ENCODE results near the gene SUPT20HL1.
"Not testable (repeated sequence)": the region's sequence is repeated elsewhere in the genome, so short reads cannot be mapped to it uniquely, and the experiment has no call there.

SUPT20HL1 gene

DNA sequence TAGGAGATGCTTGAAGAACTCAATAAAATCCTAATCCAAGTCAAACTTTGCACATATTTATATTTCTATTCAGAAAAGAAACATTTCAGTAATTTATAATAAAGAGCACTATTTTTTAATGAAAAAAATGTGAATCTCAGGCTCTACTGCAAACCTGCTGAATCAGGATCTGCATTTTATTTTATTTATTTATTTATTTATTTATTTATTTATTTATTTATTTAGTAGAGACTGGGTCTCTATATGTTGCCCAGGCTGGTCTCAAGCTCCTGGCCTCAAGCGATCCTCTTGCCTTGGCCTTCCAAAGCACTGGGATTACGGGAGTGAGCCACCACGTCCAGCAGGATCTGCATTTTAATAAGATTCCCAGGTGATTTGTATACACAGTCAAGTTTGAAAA lies 16.0 kb downstream of the SUPT20HL1 start:
- no peaks in the 10 kb centered on the region for H3K4me1 ChIP-seq (ENCODE audit: control insufficient read depth, insufficient read depth, low read length)
- WGBS, 2 experiments: 86 to 92% methylated on average over 2 to 3 of the region's 3 CpGs
- no peaks in the 10 kb centered on the region for H3K36me3 ChIP-seq (ENCODE audit: control insufficient read depth, insufficient read depth, low read length)

DNA sequence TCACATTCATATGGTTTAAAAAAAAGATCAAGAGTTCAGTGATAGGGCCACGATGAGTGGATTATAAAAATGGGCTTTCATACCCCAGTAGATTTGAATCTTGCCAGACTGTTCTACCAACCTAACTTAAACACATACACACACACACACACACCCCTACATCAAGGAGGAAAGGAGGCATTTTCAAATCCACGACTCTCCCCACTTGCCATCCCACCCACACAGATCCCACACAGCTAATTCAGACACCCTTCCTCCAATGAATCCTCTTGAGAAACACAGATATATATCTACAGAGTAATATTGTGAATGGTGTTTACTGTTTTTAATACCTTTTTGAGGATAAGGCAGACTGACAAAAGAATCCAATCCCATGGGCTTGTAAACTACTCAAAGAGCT lies 16.8 kb downstream of the SUPT20HL1 start:
- H3K27me3 ChIP-seq (ENCODE audit: control insufficient read depth, insufficient read depth, low read length, poor library complexity, severe bottlenecking): no peaks in the 10 kb centered on the region
- WGBS, 2 experiments: 100% methylated on average over 1 of the region's 2 CpGs; no CpG with 5 or more reads in 1 of the 2 experiments
- H3K4me3 ChIP-seq (ENCODE audit: insufficient read depth, low read depth, low read length): no peak overlapping the region
- H3K4me1 ChIP-seq (ENCODE audit: control insufficient read depth, insufficient read depth, low read length): no peaks in the 10 kb centered on the region
- H3K36me3 ChIP-seq (ENCODE audit: control insufficient read depth, insufficient read depth, low read length): no peaks in the 10 kb centered on the region
- no peak overlapping the region for H3K27ac ChIP-seq (ENCODE audit: insufficient read depth, low read depth, low read length, poor library complexity, severe bottlenecking)
- H3K9me3 ChIP-seq (ENCODE audit: control insufficient read depth, low read length): no peaks in the 10 kb centered on the region

More for the DNA sequence above, 16.0 kb downstream of the SUPT20HL1 start:
- Histone ChIP-seq H3K27ac (ENCODE audit: insufficient read depth, low read depth, low read length, poor library complexity, severe bottlenecking) (no peak overlapping the region), H3K4me3 (ENCODE audit: insufficient read depth, low read depth, low read length) (no peak overlapping the region), H3K9me3 (ENCODE audit: control insufficient read depth, low read length) (no peaks in the 10 kb centered on the region), H3K27me3 (ENCODE audit: control insufficient read depth, insufficient read depth, low read length, poor library complexity, severe bottlenecking) (no peaks in the 10 kb centered on the region)

DNA sequence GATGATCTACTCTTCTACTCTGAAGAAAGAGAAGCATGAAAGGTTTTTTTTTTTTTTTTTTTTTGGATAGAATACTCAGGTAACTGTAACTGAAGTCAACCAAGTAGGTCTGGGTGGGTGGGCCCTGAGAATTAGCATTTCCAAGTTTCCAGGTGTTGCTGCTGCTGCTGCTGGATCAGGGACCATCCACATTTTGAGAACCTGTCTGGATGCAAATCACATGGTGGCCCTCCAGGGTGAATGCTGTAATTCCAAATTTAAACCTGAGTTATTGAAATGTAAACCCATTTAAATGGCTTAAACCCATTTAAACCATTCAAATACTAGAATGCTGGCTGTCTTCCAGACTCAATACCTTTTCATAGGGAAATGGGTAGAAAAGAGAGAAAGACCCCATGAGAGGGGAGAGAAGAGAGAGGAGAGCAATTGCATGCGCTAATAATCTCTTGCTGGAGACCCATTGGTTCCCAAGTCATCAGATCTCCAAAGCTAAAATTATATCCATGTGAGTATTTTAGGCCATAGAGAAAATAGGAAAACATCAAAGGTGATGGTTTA lies 17.6 kb downstream of the SUPT20HL1 start:
- no peak overlapping the region for H3K4me3 ChIP-seq (ENCODE audit: insufficient read depth, low read depth, low read length)
- no peaks in the 10 kb centered on the region for H3K36me3 ChIP-seq (ENCODE audit: control insufficient read depth, insufficient read depth, low read length)
- H3K9me3 ChIP-seq (ENCODE audit: control insufficient read depth, low read length): no peaks in the 10 kb centered on the region
- H3K27ac ChIP-seq (ENCODE audit: insufficient read depth, low read depth, low read length, poor library complexity, severe bottlenecking): no peak overlapping the region
- WGBS, 2 experiments: 17 to 67% methylated on average over 1 of the region's 1 CpG
- H3K4me1 ChIP-seq (ENCODE audit: control insufficient read depth, insufficient read depth, low read length): no peaks in the 10 kb centered on the region
- no peaks in the 10 kb centered on the region for H3K27me3 ChIP-seq (ENCODE audit: control insufficient read depth, insufficient read depth, low read length, poor library complexity, severe bottlenecking)

DNA sequence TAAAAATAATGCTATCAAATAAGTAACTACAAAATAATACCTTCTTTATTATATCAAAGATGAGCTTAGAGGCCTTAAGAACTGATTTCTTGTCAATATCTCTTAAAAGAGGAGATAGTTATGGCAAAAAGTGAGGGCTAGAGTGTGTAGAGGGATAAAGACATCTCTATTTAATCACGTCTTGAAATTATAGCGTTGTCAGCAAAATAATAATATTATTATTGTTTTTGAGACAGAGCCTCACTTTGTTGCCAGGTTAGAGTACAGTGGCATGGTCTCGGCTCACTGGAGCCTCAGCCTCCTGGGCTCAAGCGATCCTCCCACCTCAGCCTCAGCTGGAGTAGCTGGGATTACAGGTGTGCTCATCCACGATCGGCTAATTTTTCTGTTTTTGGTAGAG lies 18.3 kb downstream of the SUPT20HL1 start:
- 89 to 97% methylated on average over 6 of the region's 6 CpGs for WGBS, 2 experiments
- Histone ChIP-seq H3K36me3 (ENCODE audit: control insufficient read depth, insufficient read depth, low read length) (no peaks in the 10 kb centered on the region), H3K27ac (ENCODE audit: insufficient read depth, low read depth, low read length, poor library complexity, severe bottlenecking) (no peak overlapping the region), H3K27me3 (ENCODE audit: control insufficient read depth, insufficient read depth, low read length, poor library complexity, severe bottlenecking) (no peaks in the 10 kb centered on the region), H3K9me3 (ENCODE audit: control insufficient read depth, low read length) (no peaks in the 10 kb centered on the region), H3K4me3 (ENCODE audit: insufficient read depth, low read depth, low read length) (no peak overlapping the region), H3K4me1 (ENCODE audit: control insufficient read depth, insufficient read depth, low read length) (no peaks in the 10 kb centered on the region)

DNA sequence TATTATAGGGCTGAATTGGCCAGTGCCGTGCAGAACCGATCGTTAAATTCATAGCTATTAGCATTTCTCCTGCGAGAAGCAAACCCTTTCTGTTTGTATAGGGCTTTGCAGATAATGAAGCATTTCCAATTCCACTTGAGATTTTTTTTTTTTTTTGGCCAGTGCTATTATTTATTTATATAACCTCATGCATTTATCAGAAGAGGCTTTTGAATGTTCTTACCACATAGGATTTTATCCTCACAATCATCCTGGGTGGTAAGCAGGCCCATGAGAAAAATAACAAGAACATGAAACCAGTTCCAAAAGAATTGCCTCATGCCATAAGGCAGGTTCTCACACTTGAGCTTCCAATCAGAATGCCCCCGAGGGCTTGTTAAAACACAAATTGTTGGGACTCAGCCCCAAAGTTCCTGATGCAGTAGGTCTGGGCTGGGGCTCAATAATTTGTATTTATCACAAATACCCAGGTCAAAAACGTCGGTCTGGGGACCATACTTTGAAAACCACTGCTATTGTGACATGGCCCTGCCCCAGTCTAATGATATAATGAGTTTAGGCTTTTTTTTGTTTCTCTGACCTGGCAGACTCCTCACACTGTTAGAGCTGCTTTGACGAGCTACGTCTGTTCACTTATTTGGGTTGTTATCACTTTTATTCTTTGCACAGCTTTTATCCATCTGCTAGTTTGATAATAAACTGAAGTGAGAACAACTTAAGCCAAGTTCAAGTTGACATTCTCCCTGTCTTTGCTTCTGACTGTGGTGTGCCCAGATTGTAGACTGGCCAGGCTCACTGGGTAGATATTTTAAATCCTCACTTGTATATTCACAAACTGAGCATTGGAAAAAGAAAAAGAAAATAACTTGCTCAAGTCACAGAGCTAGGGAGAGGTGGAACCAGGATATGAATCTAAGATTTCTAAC lies 20.1 kb downstream of the SUPT20HL1 start:
- 89 to 94% methylated on average over 9 of the region's 9 CpGs for WGBS, 2 experiments
- Histone ChIP-seq H3K27ac (ENCODE audit: insufficient read depth, low read depth, low read length, poor library complexity, severe bottlenecking) (no peak overlapping the region), H3K27me3 (ENCODE audit: control insufficient read depth, insufficient read depth, low read length, poor library complexity, severe bottlenecking) (no peaks in the 10 kb centered on the region), H3K9me3 (ENCODE audit: control insufficient read depth, low read length) (no peaks in the 10 kb centered on the region), H3K4me1 (ENCODE audit: control insufficient read depth, insufficient read depth, low read length) (no peaks in the 10 kb centered on the region), H3K4me3 (ENCODE audit: insufficient read depth, low read depth, low read length) (no peak overlapping the region), H3K36me3 (ENCODE audit: control insufficient read depth, insufficient read depth, low read length) (no peaks in the 10 kb centered on the region)

DNA sequence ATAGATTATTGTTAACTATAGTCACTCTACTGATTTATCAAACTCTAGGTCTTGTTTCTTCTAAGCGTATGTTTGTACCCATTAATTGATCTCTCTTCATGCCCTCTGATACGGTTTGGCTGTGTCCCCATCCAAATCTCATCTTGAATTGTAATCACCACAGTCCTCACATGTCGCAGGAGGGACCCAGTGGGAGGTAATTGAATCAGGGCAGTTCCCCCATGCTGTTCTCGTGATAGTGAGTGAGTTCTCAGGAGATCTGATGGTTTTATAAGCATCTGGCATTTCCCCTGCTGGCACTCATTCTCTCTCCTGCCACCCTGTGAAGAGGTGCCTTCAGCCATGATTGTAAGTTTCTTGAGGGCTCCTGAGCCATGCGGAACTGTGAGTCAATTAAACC lies 21.9 kb downstream of the SUPT20HL1 start:
- 55 to 57% methylated on average over 4 to 5 of the region's 5 CpGs for WGBS, 2 experiments

DNA sequence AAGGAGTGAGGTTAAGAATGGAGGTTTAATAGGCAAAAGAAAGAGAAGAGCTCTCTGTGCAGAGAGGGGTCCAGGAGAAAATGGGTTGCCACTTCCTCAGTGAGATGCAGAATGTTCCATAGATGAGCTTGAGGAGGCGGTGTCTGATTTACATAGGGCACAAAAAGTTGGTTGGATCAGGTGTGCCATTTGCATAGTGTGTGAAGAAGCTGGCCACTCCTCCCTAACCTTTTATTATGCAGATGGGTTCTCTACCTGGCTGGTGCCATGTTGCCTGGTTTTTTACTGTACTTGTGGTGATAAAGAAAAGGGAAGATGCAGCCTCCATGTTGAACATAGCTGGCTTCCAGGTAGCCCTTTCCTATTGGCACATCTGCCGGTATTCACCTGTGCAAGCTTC lies 27.3 kb downstream of the SUPT20HL1 start:
- no peak overlapping the region for H3K27ac ChIP-seq (ENCODE audit: insufficient read depth, low read depth, low read length, poor library complexity, severe bottlenecking)
- no peaks in the 10 kb centered on the region for H3K27me3 ChIP-seq (ENCODE audit: control insufficient read depth, insufficient read depth, low read length, poor library complexity, severe bottlenecking)
- H3K9me3 ChIP-seq (ENCODE audit: control insufficient read depth, low read length): no peaks in the 10 kb centered on the region
- no peaks in the 10 kb centered on the region for H3K4me1 ChIP-seq (ENCODE audit: control insufficient read depth, insufficient read depth, low read length)
- H3K4me3 ChIP-seq (ENCODE audit: insufficient read depth, low read depth, low read length): no peak overlapping the region
- WGBS, 2 experiments: 97 to 100% methylated on average over 2 of the region's 2 CpGs
- no peaks in the 10 kb centered on the region for H3K36me3 ChIP-seq (ENCODE audit: control insufficient read depth, insufficient read depth, low read length)

More for the DNA sequence above, 21.9 kb downstream of the SUPT20HL1 start:
- H3K4me3 ChIP-seq (ENCODE audit: insufficient read depth, low read depth, low read length); H3K4me1 ChIP-seq (ENCODE audit: control insufficient read depth, insufficient read depth, low read length); H3K27ac ChIP-seq (ENCODE audit: insufficient read depth, low read depth, low read length, poor library complexity, severe bottlenecking); H3K27me3 ChIP-seq (ENCODE audit: control insufficient read depth, insufficient read depth, low read length, poor library complexity, severe bottlenecking); H3K9me3 ChIP-seq (ENCODE audit: control insufficient read depth, low read length); H3K36me3 ChIP-seq (ENCODE audit: control insufficient read depth, insufficient read depth, low read length): not testable (repeated sequence)

DNA sequence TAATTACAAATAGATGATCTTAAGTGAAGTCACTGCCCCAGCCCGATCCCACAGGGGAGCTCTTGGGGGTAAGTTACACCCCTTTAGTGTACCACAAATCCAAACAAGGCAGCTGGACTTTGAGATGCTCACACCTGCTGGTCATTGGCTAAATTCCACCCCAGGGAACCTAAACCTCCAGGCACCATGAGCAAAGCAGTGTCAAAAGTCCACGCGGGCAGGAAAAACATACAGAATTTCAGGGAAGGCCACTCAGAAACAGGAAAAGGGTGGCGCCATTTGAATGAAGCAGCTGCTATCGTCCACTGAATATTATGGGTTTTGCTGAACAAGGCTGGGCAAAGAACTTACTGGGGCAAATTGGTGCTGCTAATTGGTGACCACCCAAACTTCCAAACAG lies 30.9 kb downstream of the SUPT20HL1 start:
- H3K27me3 ChIP-seq (ENCODE audit: control insufficient read depth, insufficient read depth, low read length, poor library complexity, severe bottlenecking): no peaks in the 10 kb centered on the region
- WGBS, 2 experiments: 87 to 88% methylated on average over 5 of the region's 5 CpGs
- no peak overlapping the region for H3K27ac ChIP-seq (ENCODE audit: insufficient read depth, low read depth, low read length, poor library complexity, severe bottlenecking)
- H3K9me3 ChIP-seq (ENCODE audit: control insufficient read depth, low read length): no peaks in the 10 kb centered on the region
- no peaks in the 10 kb centered on the region for H3K4me1 ChIP-seq (ENCODE audit: control insufficient read depth, insufficient read depth, low read length)
- no peak overlapping the region for H3K4me3 ChIP-seq (ENCODE audit: insufficient read depth, low read depth, low read length)
- H3K36me3 ChIP-seq (ENCODE audit: control insufficient read depth, insufficient read depth, low read length): no peaks in the 10 kb centered on the region

DNA sequence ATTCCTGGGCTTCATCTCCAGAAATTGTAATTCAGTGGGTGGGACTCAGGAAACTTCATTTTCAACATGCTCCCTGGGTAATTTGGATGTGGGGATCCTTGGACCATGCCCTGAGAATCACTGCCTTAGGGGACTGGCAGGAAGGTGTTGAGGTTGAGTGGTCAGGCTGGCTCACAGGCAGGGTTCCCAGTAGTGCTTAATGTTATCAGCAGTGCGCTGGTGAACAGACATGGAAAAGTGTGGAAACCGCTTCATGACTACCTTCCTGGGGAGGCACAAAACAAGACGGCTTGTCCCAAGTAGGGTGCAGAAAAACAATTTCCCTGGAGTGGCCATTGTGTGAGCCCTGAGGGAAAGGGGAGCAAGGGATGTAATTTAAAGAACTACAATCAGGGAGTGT lies 31.4 kb downstream of the SUPT20HL1 start:
- no peak overlapping the region for H3K27ac ChIP-seq (ENCODE audit: insufficient read depth, low read depth, low read length, poor library complexity, severe bottlenecking)
- H3K9me3 ChIP-seq (ENCODE audit: control insufficient read depth, low read length): no peaks in the 10 kb centered on the region
- H3K36me3 ChIP-seq (ENCODE audit: control insufficient read depth, insufficient read depth, low read length): no peaks in the 10 kb centered on the region
- no peaks in the 10 kb centered on the region for H3K27me3 ChIP-seq (ENCODE audit: control insufficient read depth, insufficient read depth, low read length, poor library complexity, severe bottlenecking)
- H3K4me3 ChIP-seq (ENCODE audit: insufficient read depth, low read depth, low read length): no peak overlapping the region
- WGBS, 2 experiments: 96 to 97% methylated on average over 3 of the region's 3 CpGs
- H3K4me1 ChIP-seq (ENCODE audit: control insufficient read depth, insufficient read depth, low read length): no peaks in the 10 kb centered on the region

DNA sequence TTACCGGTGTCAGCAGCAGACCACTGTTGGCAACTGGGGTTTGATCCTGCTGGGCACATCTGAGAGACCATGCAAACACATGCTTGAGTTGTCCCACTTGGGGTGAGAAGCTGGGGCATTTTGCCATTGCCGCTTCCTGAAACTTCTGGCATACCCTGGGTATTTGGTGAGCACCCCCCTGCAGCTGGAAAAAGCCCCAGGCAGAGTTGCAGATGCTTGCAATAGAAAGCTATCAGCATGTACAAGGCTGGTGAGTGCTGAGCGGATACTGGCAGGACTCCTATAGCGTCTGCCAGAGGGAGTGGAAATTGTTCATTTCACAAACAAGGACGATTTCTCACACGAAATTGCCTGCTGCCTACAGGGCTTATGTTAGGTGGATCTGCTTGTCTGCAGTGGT lies 32.3 kb downstream of the SUPT20HL1 start:
- Histone ChIP-seq H3K36me3 (ENCODE audit: control insufficient read depth, insufficient read depth, low read length) (no peaks in the 10 kb centered on the region), H3K9me3 (ENCODE audit: control insufficient read depth, low read length) (no peaks in the 10 kb centered on the region), H3K4me3 (ENCODE audit: insufficient read depth, low read depth, low read length) (no peak overlapping the region), H3K27ac (ENCODE audit: insufficient read depth, low read depth, low read length, poor library complexity, severe bottlenecking) (no peak overlapping the region), H3K4me1 (ENCODE audit: control insufficient read depth, insufficient read depth, low read length) (no peaks in the 10 kb centered on the region), H3K27me3 (ENCODE audit: control insufficient read depth, insufficient read depth, low read length, poor library complexity, severe bottlenecking) (no peaks in the 10 kb centered on the region)
- WGBS, 2 experiments: 86 to 90% methylated on average over 6 of the region's 6 CpGs

Measured in ectodermal cell (in vitro differentiated cells).